ENCODE results near the gene TMEM271.
"Not testable (repeated sequence)": the region's sequence is repeated elsewhere in the genome, so short reads cannot be mapped to it uniquely, and the experiment has no call there.

The TMEM271 gene

DNA sequence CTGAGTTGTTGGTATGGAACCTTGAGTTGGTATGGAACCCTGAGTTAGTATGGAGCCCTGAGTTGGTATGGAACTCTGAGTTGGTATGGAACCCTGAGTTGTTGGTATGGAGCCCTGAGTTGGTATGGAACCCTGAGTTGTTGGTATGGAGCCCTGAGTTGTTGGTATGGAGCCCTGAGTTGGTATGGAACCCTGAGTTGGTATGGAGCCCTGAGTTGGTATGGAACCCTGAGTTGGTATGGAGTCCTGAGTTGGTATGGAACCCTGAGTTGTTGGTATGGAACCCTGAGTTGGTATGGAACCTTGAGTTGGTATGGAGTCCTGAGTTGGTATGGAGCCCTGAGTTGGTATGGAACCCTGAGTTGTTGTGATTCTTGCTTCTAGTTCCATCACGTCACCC, 10.5 kb downstream of the TMEM271 start:
- not testable (repeated sequence) for DNase-seq (ENCODE audit: low read depth, low spot score)

GRCh38 chr4:562458-562857, 13.6 kb downstream of the TMEM271 start:
- not testable (repeated sequence) for DNase-seq (ENCODE audit: low read depth, low spot score)

DNA sequence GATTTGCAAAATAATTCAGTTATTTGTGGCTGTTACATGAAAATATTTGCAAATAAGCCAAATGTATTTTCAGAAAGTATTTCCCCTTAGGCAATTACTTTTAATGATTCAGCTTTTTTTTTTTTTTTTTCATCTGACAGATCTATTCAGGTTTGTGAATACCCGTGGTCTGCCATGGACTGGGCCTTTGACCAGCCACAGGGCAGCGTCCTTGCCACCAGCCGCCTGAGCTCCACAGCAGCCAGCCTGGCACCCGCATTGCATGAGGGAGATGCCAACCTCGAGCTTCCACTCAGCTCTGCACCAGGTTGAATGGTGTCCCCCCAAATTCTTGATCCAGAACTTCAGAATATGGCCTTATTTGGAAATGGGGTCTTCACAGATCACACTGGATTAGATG, 14.7 kb downstream of the TMEM271 start:
- DNase-seq (ENCODE audit: low read depth, low spot score): no peak

GRCh38 chr4:560731-561291, 15.3 kb downstream of the TMEM271 start:
- DNase-seq (ENCODE audit: low read depth, low spot score): no peak

DNA sequence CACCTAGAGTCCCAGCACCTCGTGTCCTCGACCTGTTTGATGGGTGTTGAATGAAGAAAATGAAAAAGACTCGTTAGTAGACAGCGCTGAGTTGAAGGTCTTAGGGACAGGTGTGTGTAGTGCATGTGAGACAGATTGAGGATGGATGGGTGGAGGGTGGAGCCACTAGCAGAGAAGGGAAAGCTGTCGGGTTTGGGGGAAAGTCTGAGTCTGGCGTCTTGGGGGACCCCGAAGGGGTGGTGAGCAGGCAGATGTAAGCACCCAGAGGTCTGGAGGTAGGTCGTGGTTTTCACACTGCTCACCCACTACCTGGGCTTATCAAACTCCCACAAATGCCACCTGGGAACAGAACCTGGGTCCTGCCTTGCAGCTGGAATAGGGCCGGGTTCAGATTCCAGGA, 16.0 kb downstream of the TMEM271 start:
- no peak for DNase-seq (ENCODE audit: low read depth, low spot score)

DNA sequence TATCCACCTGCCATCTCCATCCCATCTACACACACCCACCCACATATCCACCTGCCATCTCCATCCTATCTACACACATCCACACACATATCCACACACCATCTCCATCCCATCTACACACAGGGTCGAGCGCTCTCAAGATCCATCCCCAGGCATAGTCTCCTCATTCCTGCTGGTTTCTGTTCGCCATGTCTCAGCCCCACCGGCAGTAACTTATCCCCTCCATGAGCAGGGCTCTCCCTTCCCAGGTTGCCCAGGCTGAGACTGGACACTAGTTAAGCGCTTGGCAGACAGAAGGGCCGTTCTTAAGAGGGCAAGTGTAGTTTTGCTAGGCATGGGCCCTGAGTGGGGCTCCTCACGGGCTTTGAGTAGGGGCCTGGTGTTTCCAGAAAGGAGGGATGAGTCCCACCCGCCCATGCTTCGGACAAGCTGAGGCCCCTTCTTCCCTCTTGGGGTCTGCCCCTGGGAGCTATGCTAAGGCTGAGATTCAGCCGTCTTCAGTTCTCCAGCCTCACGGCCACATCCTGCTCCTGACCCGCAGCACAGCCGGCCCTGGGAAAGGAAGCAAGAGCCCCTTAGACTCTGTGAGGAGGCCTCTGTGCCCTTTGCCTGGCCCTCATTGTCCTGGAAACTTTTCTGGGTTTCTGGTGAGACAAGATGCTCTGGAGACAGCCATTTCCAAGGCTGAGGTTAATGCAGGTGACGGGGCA, 20.4 kb downstream of the TMEM271 start:
- DNase-seq (ENCODE audit: low read depth, low spot score): no peak

DNA sequence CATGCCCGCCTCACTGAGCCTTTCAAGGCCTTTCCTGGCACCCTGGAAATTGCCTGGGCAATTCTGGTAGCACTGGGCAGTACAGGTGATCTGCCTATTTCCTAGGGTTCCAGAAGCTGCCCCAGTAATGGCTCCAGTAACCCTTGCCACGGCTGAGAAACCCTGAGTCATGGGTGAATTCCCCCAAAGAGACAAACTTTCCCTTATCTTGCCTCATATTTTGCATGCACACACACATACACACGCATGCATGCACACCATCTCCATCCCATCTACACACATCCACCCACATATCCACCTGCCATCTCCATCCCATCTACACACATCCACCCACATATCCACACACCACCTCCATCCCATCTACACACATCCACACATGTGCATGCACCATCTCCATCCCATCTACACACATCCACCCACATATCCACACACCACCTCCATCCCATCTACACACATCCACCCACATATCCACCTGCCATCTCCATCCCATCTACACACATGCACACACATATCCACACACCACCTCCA, 21.2 kb downstream of the TMEM271 start:
- DNase-seq (ENCODE audit: low read depth, low spot score): not testable (repeated sequence)

- no peak for DNase-seq (ENCODE audit: low read depth, low spot score)
Measured at GRCh38 chr4:552019-552418, 24.1 kb downstream of the TMEM271 start.

GRCh38 chr4:550268-550667, 25.8 kb downstream of the TMEM271 start:
- DNase-seq (ENCODE audit: low read depth, low spot score): not testable (repeated sequence)

GRCh38 chr4:548976-549375, 27.1 kb downstream of the TMEM271 start:
- no peak for DNase-seq (ENCODE audit: low read depth, low spot score)

- DNase-seq (ENCODE audit: low read depth, low spot score): no peak
Measured at GRCh38 chr4:545612-546011, 30.5 kb downstream of the TMEM271 start.

DNA sequence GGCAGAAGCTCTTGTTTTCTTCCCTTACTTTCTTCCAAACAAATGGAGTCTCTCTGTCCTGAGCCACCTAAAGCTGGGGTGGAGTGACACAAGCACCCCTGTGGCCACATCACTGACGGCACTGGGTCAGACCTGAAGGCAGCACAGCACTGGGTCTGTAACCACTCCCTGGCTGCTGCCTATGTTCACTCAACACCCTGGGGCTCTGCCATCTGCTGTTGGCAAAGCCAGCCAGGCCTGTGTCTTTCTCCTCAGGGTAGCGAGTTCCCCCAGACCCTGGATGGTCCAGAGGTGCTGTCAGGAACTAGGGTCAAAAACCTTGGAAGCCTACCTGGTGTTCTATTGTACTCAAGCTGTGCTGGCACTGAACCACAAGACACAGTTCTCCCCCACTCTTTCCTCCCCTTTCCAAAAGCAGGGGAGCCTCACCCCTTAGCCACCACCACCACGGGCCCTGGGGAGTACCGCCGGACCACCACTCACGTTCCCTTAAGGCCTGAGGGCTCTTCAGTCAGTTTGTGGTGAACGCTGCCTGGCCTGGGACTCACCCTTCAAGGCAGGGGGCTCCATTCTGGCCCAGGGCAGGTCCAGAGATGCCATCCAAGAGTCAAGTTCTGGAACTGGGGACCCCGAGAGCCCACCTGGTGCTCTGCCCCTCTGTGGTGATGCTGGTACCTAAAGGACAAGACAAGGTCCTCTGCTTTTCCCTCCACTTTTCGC, 31.5 kb downstream of the TMEM271 start:
- no peak for DNase-seq (ENCODE audit: low read depth, low spot score)

- no peak for DNase-seq (ENCODE audit: low read depth, low spot score)
Measured at GRCh38 chr4:541271-541670, 34.8 kb downstream of the TMEM271 start.

DNA sequence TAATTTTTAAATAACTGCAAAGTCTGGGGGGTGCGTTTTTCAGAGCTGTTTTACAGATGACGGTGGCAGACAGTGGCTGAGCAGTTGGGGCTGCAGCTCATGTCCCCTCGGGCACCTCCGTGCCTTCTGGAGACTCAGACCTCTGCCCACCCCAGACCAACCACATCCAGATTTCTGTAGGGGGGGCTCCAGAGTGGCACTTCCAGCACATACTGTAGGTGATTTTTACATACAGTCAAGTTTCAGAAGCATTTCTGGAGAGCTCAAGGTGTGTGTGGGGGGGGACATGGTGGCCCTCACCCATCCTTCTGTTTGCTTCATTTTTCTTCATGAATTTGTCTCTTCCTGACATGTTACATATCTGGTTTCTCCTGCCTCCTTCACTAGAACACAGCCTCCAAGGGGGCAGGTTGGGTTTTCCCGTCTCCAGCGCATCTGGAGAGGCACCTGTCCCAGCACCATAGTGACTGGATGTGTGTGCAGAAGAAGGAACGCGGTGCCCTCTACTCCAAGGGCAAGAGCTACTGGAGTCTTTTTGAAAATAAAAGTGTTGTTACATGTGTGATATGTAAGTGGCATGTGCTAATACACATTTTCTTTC, 37.5 kb downstream of the TMEM271 start:
- no peak for DNase-seq (ENCODE audit: low read depth, low spot score)

DNA sequence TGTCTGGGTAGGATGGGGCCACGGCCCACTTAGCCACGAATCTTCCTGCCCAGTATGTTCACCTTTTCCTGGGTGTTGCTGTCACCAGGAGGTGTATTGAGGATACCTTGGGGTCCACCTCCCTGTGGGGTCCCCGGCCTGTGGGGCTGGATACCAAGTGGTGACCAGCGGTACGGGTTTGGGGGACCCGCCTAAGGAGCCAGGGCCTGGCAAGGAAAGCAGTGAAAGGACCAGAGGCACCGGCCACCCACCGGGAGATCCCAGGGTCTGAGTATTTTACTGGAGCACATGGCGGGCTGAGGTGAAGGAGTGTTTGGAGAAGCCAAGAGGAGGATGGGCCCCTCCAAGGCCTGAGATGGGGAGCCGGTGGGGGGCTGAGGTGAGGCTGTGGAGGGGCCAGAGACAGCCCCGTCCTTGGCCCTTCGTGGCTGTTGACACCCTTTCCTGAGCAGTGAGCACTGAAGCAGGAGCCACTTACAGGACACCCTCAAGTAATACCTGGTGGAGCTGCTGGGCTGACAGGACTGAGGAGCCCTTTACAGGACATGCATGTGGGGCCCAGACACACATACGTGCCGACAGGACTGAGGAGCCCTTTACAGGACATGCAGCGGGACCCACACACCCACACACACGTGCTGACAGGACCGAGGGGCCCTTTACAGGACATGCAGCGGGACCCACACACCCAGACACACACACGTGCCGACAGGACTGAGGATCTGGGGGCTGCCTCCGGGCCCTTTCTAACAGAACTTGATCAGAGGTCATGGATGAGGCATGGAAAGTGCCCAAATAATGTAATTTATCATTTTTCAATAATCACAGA, 38.4 kb downstream of the TMEM271 start:
- no peak for DNase-seq (ENCODE audit: low read depth, low spot score)

GRCh38 chr4:536351-536972, 39.6 kb downstream of the TMEM271 start:
- no peak for DNase-seq (ENCODE audit: low read depth, low spot score)

DNA sequence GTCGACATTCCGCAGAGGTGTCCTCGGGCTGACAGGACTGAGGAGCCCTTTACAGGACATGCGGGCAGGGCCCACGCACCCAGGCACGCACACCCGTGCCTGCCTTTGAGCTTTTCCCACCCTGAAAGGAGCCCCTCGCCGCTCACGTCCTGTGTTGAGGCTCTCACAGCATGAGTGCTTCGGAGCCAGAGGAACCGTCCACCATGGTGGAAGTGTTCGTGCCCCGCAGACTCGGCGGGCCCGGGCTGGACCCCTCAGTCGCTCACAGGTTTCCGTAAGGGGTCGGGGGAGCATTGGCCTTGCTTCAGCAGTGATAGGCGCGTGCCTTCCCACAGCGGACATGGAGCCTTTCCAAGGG, 40.2 kb downstream of the TMEM271 start:
- no peak for DNase-seq (ENCODE audit: low read depth, low spot score)

- DNase-seq (ENCODE audit: low read depth, low spot score): no peak
Measured at GRCh38 chr4:535181-535923, 40.7 kb downstream of the TMEM271 start.

GRCh38 chr4:534576-535151, 41.4 kb downstream of the TMEM271 start:
- DNase-seq (ENCODE audit: low read depth, low spot score): no peak

DNA sequence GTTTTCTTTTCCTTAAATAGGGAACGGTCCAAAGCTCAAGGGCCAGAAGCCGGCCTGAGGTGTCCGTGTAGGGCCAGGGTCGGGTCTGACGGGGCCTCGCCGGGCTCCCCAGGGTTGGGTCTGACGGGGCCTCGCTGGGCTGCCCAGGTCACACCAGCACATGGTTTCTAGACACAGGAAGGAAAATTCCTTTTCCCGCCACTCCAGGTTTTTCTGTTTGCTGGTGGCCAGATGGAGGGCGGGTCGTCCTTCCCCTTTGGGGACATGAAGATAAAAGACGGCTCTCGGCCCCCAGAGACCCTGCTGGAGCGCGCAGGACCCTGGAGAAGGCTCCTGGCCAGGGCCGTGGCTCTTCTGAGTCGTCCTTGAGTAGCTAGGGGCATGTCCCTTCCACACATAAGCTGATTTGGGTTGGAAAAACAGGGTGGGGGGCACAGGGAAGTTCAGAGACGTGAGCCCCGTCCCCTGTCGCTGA, 42.0 kb downstream of the TMEM271 start:
- no peak for DNase-seq (ENCODE audit: low read depth, low spot score)
